CD4-positive, alpha-beta T cell (primary cell): ENCODE data around the gene TRABD2B. TPM values are rescaled to one million over a fixed set of nuclear protein-coding genes. Genes with fewer than 3 reads are reported as not detected.
A peak's percentile ranks its signal among the peaks of the same experiment; 100 is the strongest.

ENCODE experiments used
- ATAC-seq: fragments of 200-7000 bp; cut with Tn5 transposase; one replicate; pipeline ENCODE4 v1.10.0; 2022; ENCODE audit warnings: mild to moderate bottlenecking; ENCODE audit not compliant: poor library complexity
- CTCF ChIA-PET: fragments of 350-600 bp; sonication (Branson Sonifier 250); formaldehyde crosslinking; loops from one replicate; lab custom pipeline; 2021; ENCODE audit warnings: antibody characterized with exemption, inconsistent platforms; lab: Charles Lee
- POLR2A ChIA-PET: fragments of 350-600 bp; sonication (Branson Sonifier 250); formaldehyde crosslinking; loops from one replicate; lab custom pipeline; 2021; ENCODE audit warnings: antibody characterized with exemption, inconsistent platforms; lab: Charles Lee
- DNase-seq, 14 experiments: peaks; one replicate each; pipeline ENCODE4 v3.0.0-alpha.2; 2013 to 2020; ENCODE audit warnings: mixed read lengths in 2 of 14
- H3K27ac ChIP-seq, 2 donors: one replicate each; pipeline versions ENCODE4 v1.5.1 to v1.7.0; 2013; ENCODE audit warnings: low read length in 2 of 2, low read depth in 1 of 2, mild to moderate bottlenecking in 1 of 2
- H3K27me3 ChIP-seq, 2 experiments: 1 replicate in 1 of 2; 2 replicates in 1 of 2; pipeline versions ENCODE4 v1.6.1 to v1.7.0; 2013; ENCODE audit warnings: low read length in 2 of 2, control low read depth in 1 of 2, mild to moderate bottlenecking in 1 of 2, moderate library complexity in 1 of 2; ENCODE audit not compliant: insufficient read depth in 2 of 2, control insufficient read depth in 1 of 2
- H3K36me3 ChIP-seq: one replicate; pipeline ENCODE4 v1.6.1; 2013; ENCODE audit warnings: low read length, control low read depth; ENCODE audit not compliant: insufficient read depth
- H3K4me1 ChIP-seq: one replicate; pipeline ENCODE4 v1.6.1; 2013; ENCODE audit warnings: low read length, control low read depth; ENCODE audit not compliant: insufficient read depth
- H3K4me3 ChIP-seq: one replicate; pipeline ENCODE4 v1.5.1; 2013; ENCODE audit warnings: mild to moderate bottlenecking, low read length, moderate library complexity
- H3K9me3 ChIP-seq, 2 experiments: 1 replicate in 1 of 2; 2 replicates in 1 of 2; pipeline versions ENCODE4 v1.6.1 to v1.7.0; 2013; ENCODE audit warnings: low read length in 2 of 2, mild to moderate bottlenecking in 2 of 2, control low read depth in 1 of 2, moderate library complexity in 1 of 2; ENCODE audit not compliant: control insufficient read depth in 1 of 2, insufficient read depth in 1 of 2
- H3K27ac Mint-ChIP-seq: one replicate; pipeline ENCODE4 v1.8.0; 2020; ENCODE audit warnings: mixed read lengths
- H3K27me3 Mint-ChIP-seq: one replicate; pipeline ENCODE4 v1.8.0; 2021; ENCODE audit warnings: mixed read lengths
- H3K36me3 Mint-ChIP-seq: one replicate; pipeline ENCODE4 v1.8.0; 2021; ENCODE audit warnings: low read depth, mixed read lengths
- H3K4me1 Mint-ChIP-seq: one replicate; pipeline ENCODE4 v1.8.0; 2021; ENCODE audit warnings: low read depth, mixed read lengths
- H3K4me3 Mint-ChIP-seq: one replicate; pipeline ENCODE4 v1.8.0; 2020; ENCODE audit warnings: mild to moderate bottlenecking, mixed read lengths
- H3K9me3 Mint-ChIP-seq: one replicate; pipeline ENCODE4 v1.8.0; 2020; ENCODE audit warnings: mixed read lengths
- CTCF ChIP-seq: fragments of 200-600 bp; IDR thresholded peaks from one replicate; pipeline ENCODE4 v1.8.0; 2022; ENCODE audit warnings: antibody characterized with exemption, mild to moderate bottlenecking
- intact Hi-C, 2 experiments: fragments of 100-400 bp; cut with DNase I in 1 of 2; cut with micrococcal nuclease in 1 of 2; formaldehyde crosslinking; loops; one replicate each; pipeline versions ENCODE4 v1.15.1 to v1.9.0; 2023 to 2025; cut with DNase I, micrococcal nuclease
- total RNA-seq, 174 experiments: library from RNA in 2 of 174; stranded (reverse) in 2 of 174; gene quantifications; one replicate each; pipeline ENCODE4 v1.2.3 and lab custom pipeline; 2021 to 2026

The TRABD2B gene
- total RNA-seq, 2 experiments from 2014 or later = not detected

GRCh38 chr1:47995306-47996050, 1.7 kb downstream of the TRABD2B start:
- intact Hi-C loops = loop anchor here in 1 of 2 experiments (5.0 kb wide), 1 partner anchor 242 kb away; no protein-coding TSS in a partner anchor
- Mint-ChIP-seq H3K36me3 (no peaks in the 10 kb centered on the region), H3K27ac (no peak overlapping the region), H3K9me3 (no peaks in the 10 kb centered on the region), H3K4me3 (peak overlapping the region; percentile 54), H3K4me1 (peaks cover 15% of the 10 kb centered on the region), H3K27me3 (peaks cover 84% of the 10 kb centered on the region)
- no peak for TF ChIP-seq CTCF
- no peak for DNase-seq
- ATAC-seq = no peak
- ChIA-PET CTCF (no interaction called here), POLR2A (no interaction called here)
- Histone ChIP-seq H3K9me3 (peaks cover 0 to 6% of the 10 kb centered on the region in 2 experiments), H3K36me3 (no peaks in the 10 kb centered on the region), H3K4me3 (no peak overlapping the region), H3K27me3 (peaks cover 38 to 48% of the 10 kb centered on the region in 2 experiments), H3K27ac (no peak overlapping the region), H3K4me1 (peaks cover 7% of the 10 kb centered on the region)

DNA sequence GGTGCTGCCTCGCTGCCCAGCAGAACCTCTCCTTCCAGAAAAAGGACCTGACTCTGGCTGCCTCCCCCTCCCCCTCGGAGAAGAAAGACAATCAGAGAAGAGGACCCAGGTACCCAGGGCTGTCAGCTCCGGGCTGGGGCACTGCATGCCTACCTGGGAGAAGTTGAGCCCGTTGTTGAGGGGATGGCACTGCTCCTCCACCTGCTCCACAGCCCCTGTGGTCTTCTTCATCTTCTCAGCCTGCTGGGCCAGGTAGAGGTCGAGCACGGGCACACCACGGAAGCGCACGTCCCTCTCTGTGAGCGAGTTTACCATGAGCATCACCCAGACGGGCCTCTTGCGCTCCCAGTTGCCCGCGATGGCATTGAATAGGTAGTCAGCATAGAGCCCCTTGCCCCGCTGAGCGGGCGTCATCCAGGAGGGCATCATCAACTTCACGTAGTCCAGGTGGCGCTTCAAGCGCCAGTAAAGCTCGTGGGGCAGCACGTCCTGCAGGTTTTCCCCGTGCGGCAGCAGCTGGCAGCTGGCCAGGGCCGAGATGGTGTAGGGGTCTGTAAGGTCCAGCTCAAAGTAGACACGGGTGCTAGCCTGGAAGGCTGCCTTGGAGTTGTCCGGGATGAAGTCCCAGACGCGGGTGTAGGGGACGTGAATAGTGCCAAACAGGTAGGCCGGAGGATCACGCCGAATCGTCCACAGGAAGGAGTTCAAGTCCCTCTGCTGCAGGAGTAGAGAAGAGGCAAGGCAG, 3.1 kb downstream of the TRABD2B start:
- Mint-ChIP-seq H3K4me1 (peaks cover 15% of the 10 kb centered on the region), H3K9me3 (no peaks in the 10 kb centered on the region), H3K4me3 (no peak overlapping the region), H3K36me3 (no peaks in the 10 kb centered on the region), H3K27ac (no peak overlapping the region), H3K27me3 (peaks cover 77% of the 10 kb centered on the region)
- ATAC-seq = no peak
- no peak for TF ChIP-seq CTCF
- H3K27ac ChIP-seq = no peak overlapping the region
- H3K4me3 ChIP-seq = no peak overlapping the region
- peaks cover 0 to 6% of the 10 kb centered on the region in 2 experiments for H3K9me3 ChIP-seq
- H3K4me1 ChIP-seq = peaks cover 7% of the 10 kb centered on the region
- intact Hi-C loops = no loop called here
- peak in 1 of 14 experiments; percentile 11 for DNase-seq
- H3K27me3 ChIP-seq = peaks cover 36 to 38% of the 10 kb centered on the region in 2 experiments
- ChIA-PET CTCF (no interaction called here), POLR2A (no interaction called here)
- no peaks in the 10 kb centered on the region for H3K36me3 ChIP-seq

- H3K27me3 Mint-ChIP-seq = peaks cover 71% of the 10 kb centered on the region
- TF ChIP-seq CTCF = no peak
- H3K4me1 Mint-ChIP-seq = peaks cover 15% of the 10 kb centered on the region
- peaks cover 31 to 38% of the 10 kb centered on the region in 2 experiments for H3K27me3 ChIP-seq
- no peaks in the 10 kb centered on the region for H3K9me3 Mint-ChIP-seq
- intact Hi-C loops = no loop called here
- no peak for ATAC-seq
- H3K4me3 Mint-ChIP-seq = no peak overlapping the region
- no peak overlapping the region for H3K4me3 ChIP-seq
- H3K27ac ChIP-seq = no peak overlapping the region
- no peak for DNase-seq
- ChIA-PET POLR2A (no interaction called here), CTCF (no interaction called here)
- H3K9me3 ChIP-seq = peaks cover 0 to 6% of the 10 kb centered on the region in 2 experiments
- H3K36me3 Mint-ChIP-seq = no peaks in the 10 kb centered on the region
- no peaks in the 10 kb centered on the region for H3K36me3 ChIP-seq
- peaks cover 7% of the 10 kb centered on the region for H3K4me1 ChIP-seq
- H3K27ac Mint-ChIP-seq = no peak overlapping the region
Measured at GRCh38 chr1:47993416-47993740, 3.8 kb downstream of the TRABD2B start.
